Tibial artery (tissue), 4 donors: ENCODE results near the gene AQP3.
A peak's percentile ranks its signal among the peaks of the same experiment; 100 is the strongest.

Experiments used
- DNase-seq, 2 donors: peaks; one replicate each; pipeline ENCODE4 v3.0.0-alpha.2; 2019
- H3K27ac ChIP-seq, 2 donors: fragments of 200-600 bp; sonication (generic) in 1 of 2; 1 replicate in 1 of 2; 2 replicates in 1 of 2; pipeline ENCODE4 v1.5.1; 2018 to 2019; ENCODE audit warnings: mild to moderate bottlenecking in 1 of 2
- H3K27me3 ChIP-seq, 2 donors: fragments of 200-600 bp; sonication (generic) in 1 of 2; one replicate each; pipeline versions ENCODE4 v1.5.1 to v1.6.0; 2016 to 2019
- H3K36me3 ChIP-seq, 3 donors: fragments of 200-600 bp; sonication (generic) in 2 of 3; one replicate each; pipeline ENCODE4 v1.5.1; 2016 to 2019; ENCODE audit warnings: mild to moderate bottlenecking in 2 of 3
- H3K4me1 ChIP-seq, 4 donors: fragments of 200-600 bp; sonication (generic) in 2 of 4; 1 replicate in 3 of 4; 2 replicates in 1 of 4; pipeline ENCODE4 v1.5.1; 2016 to 2019
- H3K4me3 ChIP-seq, 2 donors: fragments of 200-600 bp; sonication (generic) in 1 of 2; 1 replicate in 1 of 2; 2 replicates in 1 of 2; pipeline ENCODE4 v1.5.1; 2018 to 2019; ENCODE audit warnings: mild to moderate bottlenecking in 2 of 2
- H3K9me3 ChIP-seq, 3 donors: fragments of 200-600 bp; sonication (generic) in 1 of 3; one replicate each; pipeline ENCODE4 v1.5.1; 2016 to 2019
- CTCF ChIP-seq, 2 experiments: fragments of 200-600 bp in 1 of 2; fragments of 450-650 bp in 1 of 2; IDR thresholded peaks; one replicate each; pipeline ENCODE4 v1.5.1; 2017 to 2019; ENCODE audit warnings: antibody characterized with exemption in 2 of 2, mild to moderate bottlenecking in 1 of 2, moderate library complexity in 1 of 2
- intact Hi-C: fragments of 100-400 bp; cut with DNase I; formaldehyde crosslinking; loops from one replicate; pipeline ENCODE4 v1.15.0; 2023; ENCODE audit warnings: low total_unique reads

AQP3 gene

GRCh38 chr9:33471361-33471760 is 24.0 kb upstream of the AQP3 start:
- Histone ChIP-seq H3K36me3 (peaks cover 43 to 59% (median 54%) of the 10 kb centered on the region in 3 donors), H3K4me3 (no peak overlapping the region), H3K9me3 (no peaks in the 10 kb centered on the region), H3K4me1 (peaks cover 0 to 18% (median 16%) of the 10 kb centered on the region in 4 donors), H3K27me3 (no peaks in the 10 kb centered on the region), H3K27ac (no peak overlapping the region)
- intact Hi-C loops: no loop called here
- no peak for TF ChIP-seq CTCF (IDR thresholded peaks at IDR 0.05)
- no peak for DNase-seq

GRCh38 chr9:33469891-33470290 is 22.5 kb upstream of the AQP3 start:
- no peak overlapping the region for H3K27ac ChIP-seq
- no peak for TF ChIP-seq CTCF (IDR thresholded peaks at IDR 0.05)
- peak in 1 of 2 donors; percentile 54 for DNase-seq
- intact Hi-C loops: loop anchor here (5.0 kb wide), 1 partner anchor 98 kb away; no protein-coding TSS in a partner anchor
- no peaks in the 10 kb centered on the region for H3K9me3 ChIP-seq
- H3K4me1 ChIP-seq: peaks cover 0 to 18% (median 16%) of the 10 kb centered on the region in 4 donors
- H3K4me3 ChIP-seq: no peak overlapping the region
- H3K36me3 ChIP-seq: peaks cover 58 to 73% (median 69%) of the 10 kb centered on the region in 3 donors
- no peaks in the 10 kb centered on the region for H3K27me3 ChIP-seq

- TF ChIP-seq CTCF (IDR thresholded peaks at IDR 0.05): no peak
- DNase-seq: peak in 1 of 2 donors; percentile 50
- Histone ChIP-seq H3K27ac (no peak overlapping the region), H3K4me1 (peaks cover 0 to 18% (median 15%) of the 10 kb centered on the region in 4 donors), H3K27me3 (no peaks in the 10 kb centered on the region), H3K36me3 (peaks cover 67 to 82% (median 78%) of the 10 kb centered on the region in 3 donors), H3K4me3 (no peak overlapping the region), H3K9me3 (no peaks in the 10 kb centered on the region)
- intact Hi-C loops: loop anchor here (5.0 kb wide), 1 partner anchor 97 kb away; no protein-coding TSS in a partner anchor
Measured at GRCh38 chr9:33468797-33469621, 21.6 kb upstream of the AQP3 start.

- Histone ChIP-seq H3K36me3 (peaks cover 74 to 90% (median 85%) of the 10 kb centered on the region in 3 donors), H3K9me3 (no peaks in the 10 kb centered on the region), H3K4me1 (peaks cover 0 to 16% (median 14%) of the 10 kb centered on the region in 4 donors), H3K27ac (no peak overlapping the region), H3K4me3 (no peak overlapping the region), H3K27me3 (no peaks in the 10 kb centered on the region)
- intact Hi-C loops: loop anchor here (5.0 kb wide), 1 partner anchor 96 kb away; no protein-coding TSS in a partner anchor
- no peak for TF ChIP-seq CTCF (IDR thresholded peaks at IDR 0.05)
- peak in 1 of 2 donors; percentile 27 for DNase-seq
Measured at GRCh38 chr9:33468215-33468730, 20.9 kb upstream of the AQP3 start.

- H3K9me3 ChIP-seq: no peaks in the 10 kb centered on the region
Measured at GRCh38 chr9:33467526-33467925, 20.1 kb upstream of the AQP3 start.

More at GRCh38 chr9:33467526-33467925, 20.1 kb upstream of the AQP3 start:
- no peak for DNase-seq
- H3K27ac ChIP-seq: no peak overlapping the region
- intact Hi-C loops: loop anchor here (5.0 kb wide), 1 partner anchor 95 kb away; no protein-coding TSS in a partner anchor
- no peaks in the 10 kb centered on the region for H3K27me3 ChIP-seq
- TF ChIP-seq CTCF (IDR thresholded peaks at IDR 0.05): no peak
- peaks cover 82 to 97% (median 92%) of the 10 kb centered on the region in 3 donors for H3K36me3 ChIP-seq
- H3K4me1 ChIP-seq: peaks cover 0 to 8% (median 7%) of the 10 kb centered on the region in 4 donors
- no peak overlapping the region for H3K4me3 ChIP-seq
